GM19193 (cell line): ENCODE data around the gene CLEC4G.

Experiments
- POLR2A ChIP-seq: IDR thresholded peaks from 4 replicates; pipeline ENCODE4 v1.6.1; 2011; ENCODE audit not compliant: insufficient read depth, insufficient read length; ENCODE audit errors: extremely low read depth

Gene CLEC4G

GRCh38 chr19:7751157-7751783 lies 19.4 kb upstream of the CLEC4G start:
- no peak for TF ChIP-seq POLR2A

GRCh38 chr19:7748756-7749155 lies 16.8 kb upstream of the CLEC4G start:
- TF ChIP-seq POLR2A = no peak

- no peak for TF ChIP-seq POLR2A
Measured at GRCh38 chr19:7748171-7748570, 16.3 kb upstream of the CLEC4G start.

- no peak for TF ChIP-seq POLR2A
Measured at GRCh38 chr19:7746903-7747884, 15.3 kb upstream of the CLEC4G start, which contains the start of gene CD209. CD209 (minus strand) TSS chr19:7747534; CDS start chr19:7747511, 23 bp downstream.

GRCh38 chr19:7744871-7745650 lies 13.2 kb upstream of the CLEC4G start:
- no peak for TF ChIP-seq POLR2A

- TF ChIP-seq POLR2A = no peak
Measured at GRCh38 chr19:7744199-7744786, 12.4 kb upstream of the CLEC4G start.

- TF ChIP-seq POLR2A = no peak
Measured at GRCh38 chr19:7743425-7743841, 11.5 kb upstream of the CLEC4G start.

GRCh38 chr19:7742991-7743390 lies 11.1 kb upstream of the CLEC4G start:
- TF ChIP-seq POLR2A = no peak

GRCh38 chr19:7742575-7742974 lies 10.7 kb upstream of the CLEC4G start:
- TF ChIP-seq POLR2A = no peak

- TF ChIP-seq POLR2A = no peak
Measured at GRCh38 chr19:7740682-7741054, 8.8 kb upstream of the CLEC4G start.

- TF ChIP-seq POLR2A = no peak
Measured at GRCh38 chr19:7739801-7740681, 8.1 kb upstream of the CLEC4G start.

- TF ChIP-seq POLR2A = no peak
Measured at GRCh38 chr19:7739211-7739755, 7.4 kb upstream of the CLEC4G start.

- TF ChIP-seq POLR2A = no peak
Measured at GRCh38 chr19:7738023-7738422, 6.1 kb upstream of the CLEC4G start.
